GM21423 (cell line): ENCODE data around the gene A4GALT.
"Not testable (repeated sequence)": the region's sequence is repeated elsewhere in the genome, so short reads cannot be mapped to it uniquely, and the experiment has no call there.

Source experiments
- ATAC-seq: cut with Tn5 transposase; IDR thresholded peaks from one replicate; pipeline ENCODE4 v1.9.1; 2021; ENCODE audit warnings: mild to moderate bottlenecking, moderate library complexity; ENCODE audit not compliant: unreplicated experiment

A4GALT gene, protein sequence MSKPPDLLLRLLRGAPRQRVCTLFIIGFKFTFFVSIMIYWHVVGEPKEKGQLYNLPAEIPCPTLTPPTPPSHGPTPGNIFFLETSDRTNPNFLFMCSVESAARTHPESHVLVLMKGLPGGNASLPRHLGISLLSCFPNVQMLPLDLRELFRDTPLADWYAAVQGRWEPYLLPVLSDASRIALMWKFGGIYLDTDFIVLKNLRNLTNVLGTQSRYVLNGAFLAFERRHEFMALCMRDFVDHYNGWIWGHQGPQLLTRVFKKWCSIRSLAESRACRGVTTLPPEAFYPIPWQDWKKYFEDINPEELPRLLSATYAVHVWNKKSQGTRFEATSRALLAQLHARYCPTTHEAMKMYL

DNA sequence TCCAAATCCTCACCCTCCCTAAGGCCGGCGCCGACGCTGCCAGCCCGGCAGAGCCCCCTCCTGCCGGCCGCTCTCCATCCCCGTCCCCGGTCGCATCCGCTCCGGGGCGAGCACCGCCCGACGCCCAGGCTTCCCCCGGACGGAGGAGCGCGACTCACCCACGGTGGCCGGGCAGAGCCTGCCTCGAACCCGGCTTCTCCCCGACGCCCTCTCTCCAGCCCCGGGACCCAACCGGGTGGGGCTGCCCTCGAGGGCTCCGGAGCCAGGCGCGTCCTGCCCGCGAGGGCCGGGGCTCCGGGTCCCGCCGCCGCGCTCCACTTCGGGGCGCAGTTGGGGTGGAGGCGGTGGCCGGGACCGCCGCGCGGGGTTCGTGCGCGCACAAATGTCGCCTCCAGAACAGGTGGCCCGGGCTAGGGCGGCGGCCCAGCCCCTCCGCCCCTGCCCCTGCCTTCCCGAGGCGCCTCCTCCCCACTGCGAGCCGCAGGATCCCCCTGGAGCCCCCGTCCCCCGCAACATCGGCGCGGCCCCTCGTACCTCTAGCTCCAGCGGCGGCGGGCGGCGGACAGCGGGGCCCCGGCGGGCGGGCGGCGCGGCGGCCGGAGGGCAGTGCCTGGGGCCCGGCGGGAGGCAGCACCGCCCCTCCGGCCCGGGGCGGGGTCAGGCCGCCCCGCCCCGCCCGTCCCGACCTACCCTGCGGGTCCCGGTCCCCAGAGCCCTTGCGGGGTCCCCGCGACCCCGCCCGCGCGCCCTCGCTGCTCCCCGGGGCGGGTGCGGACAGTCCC is at the start of gene A4GALT:
Gene A4GALT (minus strand): TSS at position 608 of the 782 bp plus-strand sequence. CDS start 26,919 bp downstream, outside the sequence.
- ATAC-seq, result no peak

DNA sequence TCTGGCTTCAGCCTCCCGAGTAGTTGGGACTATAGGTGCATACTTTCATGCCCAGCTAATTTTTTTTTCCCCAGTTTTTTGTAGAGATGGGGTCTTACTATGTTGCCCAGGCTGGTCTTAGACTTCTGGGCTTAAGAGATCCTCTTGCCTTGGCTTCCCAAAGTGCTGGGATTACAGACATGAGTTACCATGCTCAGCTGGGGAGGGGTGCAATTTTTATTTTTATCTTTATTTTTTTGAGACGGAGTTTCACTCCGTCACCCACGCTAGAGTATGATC is 49.7 kb upstream of the A4GALT start:
- ATAC-seq, result no peak

DNA sequence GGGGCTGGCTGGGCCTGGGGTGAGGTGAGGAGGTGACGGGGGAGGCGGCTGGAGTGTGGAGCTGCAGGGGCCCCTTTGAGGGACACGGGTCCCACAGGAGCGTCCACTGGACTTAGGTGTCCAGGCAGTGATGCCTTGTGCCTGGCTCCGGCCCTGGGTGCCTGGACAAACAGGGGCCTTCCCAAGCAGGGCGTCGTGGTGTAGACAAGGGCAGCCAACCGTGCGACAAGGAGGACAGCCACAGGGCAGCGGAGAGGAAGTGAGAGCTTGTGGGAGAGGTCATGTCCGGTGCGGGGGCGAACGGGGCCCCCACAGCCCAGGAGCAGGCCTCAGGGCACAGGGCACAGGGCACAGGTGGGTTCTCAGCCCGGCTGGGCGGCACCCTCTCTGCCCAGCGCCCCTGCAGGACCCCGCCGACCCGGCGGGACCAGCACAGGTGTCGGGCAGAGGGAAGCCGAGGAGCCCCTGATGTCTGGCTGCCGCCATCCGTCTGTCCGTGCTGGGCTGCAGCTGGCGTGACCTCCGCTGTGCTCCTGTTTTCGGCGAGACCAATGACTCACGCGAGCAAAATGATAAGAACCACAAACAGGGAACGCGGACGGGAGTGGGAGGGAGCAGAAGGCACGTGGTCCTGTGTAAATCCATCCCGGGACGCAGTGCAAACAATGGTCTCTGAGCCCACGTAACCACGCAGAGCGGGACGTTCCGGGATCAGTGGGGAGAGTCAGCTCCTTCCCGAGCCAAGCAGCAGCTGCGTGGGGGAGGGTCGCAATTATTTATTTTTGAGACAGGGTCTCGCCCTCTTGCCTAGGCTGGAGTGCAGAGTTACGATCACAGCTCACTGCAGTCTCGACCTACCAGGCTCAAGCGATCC is 49.1 kb upstream of the A4GALT start:
- peak; percentile 77 for ATAC-seq

DNA sequence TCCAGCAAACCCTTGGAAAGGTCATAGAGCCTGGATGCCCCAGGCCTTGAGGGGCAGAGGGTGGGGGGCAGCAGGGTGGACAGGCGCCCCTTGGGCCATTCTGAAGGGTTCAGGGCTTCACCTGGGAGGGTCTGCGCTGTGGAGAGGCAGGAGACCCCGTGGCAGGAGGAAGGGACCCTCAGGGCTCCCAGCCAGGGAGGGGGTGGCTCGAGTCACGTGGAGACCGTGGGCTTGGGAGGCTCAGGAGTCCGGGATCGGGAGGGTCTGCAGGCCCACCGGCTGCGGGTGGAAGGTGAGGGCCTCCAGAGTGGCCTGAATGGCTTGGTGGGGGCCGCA is 48.5 kb upstream of the A4GALT start:
- ATAC-seq, result no peak

DNA sequence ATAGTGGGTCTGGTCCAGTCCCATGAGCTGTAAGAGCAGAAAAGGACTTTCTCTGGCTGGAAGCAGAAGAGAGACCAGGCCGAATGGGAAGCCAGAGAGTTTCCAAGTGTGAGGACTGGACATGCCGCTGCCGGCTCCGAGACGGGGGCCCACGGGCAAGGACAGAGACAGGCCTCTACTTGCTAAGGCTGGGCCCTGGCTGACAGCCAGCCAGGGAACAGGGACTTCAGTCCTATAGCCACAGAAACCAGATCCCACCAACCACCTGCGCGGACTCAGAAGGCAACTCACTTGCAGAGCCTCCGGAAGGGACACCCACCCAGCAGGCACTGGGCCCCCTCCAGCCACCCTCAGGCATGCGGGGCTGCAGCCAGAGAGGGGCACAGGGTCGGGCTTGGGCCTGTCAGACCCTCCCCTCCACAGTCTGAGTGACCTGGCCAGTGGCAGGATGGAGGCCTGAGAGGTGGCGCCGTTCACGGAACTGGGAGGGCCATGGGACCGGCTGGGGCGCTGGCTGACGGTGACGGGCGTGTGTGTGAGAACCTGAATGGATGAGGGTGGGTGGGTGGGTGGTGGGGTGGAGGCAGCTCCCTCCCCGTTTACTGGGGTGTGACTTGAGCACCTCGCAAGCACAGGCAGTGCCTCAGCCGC is 47.8 kb upstream of the A4GALT start:
- ATAC-seq, result no peak

DNA sequence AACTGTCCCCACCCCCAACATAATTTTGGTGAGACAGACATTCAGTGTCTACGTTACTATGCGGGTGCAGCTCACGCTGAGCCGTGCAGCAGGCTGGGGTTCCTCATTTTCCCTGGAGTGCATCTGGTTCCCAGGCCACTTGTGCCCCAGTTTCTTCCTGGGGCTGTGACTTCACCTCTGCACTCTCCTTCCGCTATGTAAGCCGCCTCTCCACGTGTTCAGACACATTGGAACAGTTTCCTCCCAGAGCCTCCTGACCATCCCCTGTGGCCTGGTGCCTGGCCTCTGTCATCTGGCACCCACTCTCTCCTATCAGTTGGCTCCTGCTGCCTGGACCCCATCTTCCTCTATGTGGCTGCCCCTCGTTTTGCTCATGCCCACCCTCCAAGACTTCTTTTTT is 46.2 kb upstream of the A4GALT start:
- no peak for ATAC-seq

DNA sequence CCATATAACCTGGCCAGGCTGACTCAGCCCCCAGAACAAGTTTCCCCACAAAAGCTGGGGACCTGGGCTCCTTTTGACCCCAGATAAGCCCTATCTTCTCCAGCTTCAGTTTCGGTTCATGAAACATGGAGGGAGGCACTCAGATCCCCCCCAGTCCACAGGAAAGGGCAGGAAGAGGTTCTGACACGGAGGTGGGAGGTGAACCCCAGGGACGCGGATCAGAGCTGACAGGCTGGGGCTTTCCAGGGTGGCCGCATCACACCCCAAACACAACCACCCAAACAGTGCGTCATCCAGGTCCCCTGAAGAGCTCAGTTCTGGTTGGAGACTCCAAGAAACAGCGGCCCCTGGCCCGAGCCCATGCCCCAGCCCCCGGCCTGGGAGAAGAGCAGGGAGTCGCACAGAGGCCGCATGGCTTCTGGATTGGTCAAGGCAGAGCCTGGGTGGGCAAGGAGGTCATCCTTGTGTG is 44.3 kb upstream of the A4GALT start:
- ATAC-seq, result no peak

DNA sequence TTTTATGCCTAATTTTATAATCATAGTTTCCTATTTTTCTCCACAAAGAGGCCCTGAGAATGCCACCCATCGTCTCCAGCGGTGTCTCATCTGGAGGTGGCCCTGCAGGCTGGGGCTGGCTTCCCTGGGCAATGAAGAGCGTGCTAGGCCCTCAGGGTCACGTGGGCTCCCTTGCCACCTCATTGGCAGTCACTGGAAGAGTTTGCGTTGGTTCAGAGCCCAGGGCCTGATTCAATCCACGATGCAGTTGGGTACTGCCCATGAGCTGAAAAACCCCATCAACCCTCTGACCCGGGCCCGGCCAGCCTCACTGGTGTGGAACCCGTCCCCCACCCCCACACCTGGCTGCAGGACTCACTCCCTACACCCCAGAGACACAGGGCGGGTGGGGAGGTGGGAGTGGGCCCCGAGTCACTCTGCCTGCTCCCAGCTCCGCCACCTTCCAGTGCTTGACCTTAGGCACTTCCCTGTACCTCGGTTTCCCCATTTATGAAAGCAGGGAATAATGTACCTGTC is 43.4 kb upstream of the A4GALT start:
- ATAC-seq, result no peak

DNA sequence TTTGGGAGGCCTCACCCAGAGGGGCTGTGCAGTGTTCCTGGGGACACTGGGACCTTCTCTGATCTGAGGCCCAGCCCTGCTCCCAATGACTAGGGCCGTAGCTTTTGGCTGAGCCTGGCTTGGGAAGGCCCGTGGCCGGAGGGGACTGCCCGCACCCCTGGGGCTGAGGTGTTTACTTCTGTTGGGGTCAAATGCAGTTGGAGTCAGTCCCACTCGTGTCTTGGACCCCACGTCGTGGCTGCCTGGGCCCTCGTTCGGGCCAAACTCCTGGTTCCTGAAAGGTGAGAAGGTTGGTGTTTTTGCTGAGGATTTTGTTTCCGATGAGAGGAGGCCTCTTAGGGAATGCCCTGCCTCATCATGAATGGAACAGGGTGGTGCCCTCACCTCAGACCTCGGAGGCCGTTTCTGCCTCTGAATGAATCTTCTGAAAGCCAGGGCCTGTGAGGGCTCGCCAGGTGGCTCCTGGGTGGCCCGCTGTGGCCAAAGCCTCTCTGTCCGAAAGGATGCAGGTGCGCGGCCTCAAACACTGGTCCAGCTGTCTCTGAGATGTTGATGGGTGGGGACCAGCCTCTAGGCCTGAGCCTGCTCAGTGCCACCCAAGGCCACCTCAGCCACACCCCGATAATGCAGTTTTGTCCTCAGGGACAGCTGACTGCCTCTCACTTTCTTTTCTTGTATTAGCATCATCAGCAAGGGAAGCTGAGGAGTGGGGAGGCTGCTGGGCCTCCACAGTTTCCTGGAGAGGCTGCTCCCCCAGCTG is 40.3 kb upstream of the A4GALT start:
- ATAC-seq, result no peak

DNA sequence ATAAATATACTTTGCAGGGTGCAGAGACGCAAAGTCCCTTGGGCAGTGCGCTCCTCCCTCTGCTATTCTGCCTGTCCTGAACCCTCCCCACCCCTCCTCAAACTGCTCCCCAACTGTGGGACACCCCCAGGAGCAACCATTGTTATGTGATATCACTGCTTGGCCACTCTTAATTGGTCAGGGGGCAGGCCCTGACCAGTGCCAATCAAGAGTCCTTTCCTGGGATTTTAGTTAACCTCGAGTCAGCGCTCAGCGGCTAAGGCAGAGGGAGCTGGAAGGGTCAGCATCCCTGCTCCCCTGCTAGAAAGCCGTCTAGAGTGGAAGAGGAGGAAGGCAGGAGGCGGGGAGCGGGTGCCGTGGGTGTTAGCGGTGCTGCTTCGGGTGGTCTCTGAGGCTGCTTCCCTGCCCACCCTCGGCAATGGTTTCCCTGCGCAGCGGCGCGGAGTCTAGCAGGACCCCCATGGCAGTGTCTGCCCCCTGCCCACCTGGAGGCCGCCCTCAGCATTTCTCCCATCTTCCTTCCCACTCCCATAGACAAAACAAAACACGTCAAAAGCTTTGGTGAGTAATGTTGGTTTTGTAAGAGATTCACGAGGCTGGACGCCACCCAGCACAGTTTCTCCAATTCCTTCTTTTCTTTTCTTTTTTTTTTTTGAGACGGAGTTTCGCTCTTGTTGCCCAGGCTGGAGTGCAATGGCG is 38.4 kb upstream of the A4GALT start:
- ATAC-seq, result no peak

DNA sequence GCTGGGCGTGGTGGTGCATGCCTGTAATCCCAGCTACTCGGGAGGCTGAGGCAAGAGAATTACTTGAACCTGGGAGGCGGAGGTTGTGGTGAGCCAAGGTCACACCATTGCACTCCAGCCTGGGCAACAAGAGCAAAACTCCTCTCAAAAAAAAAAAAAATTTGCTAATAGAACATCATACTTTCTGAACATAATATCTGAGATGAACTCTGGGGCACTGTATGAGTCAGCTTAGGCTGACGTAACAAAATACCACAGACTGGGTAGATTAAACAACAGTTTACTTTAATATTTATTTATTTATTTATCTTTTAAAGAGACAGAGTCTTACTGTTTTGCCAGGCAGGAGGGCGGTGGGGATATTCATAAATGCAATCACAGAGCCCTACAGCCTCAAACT is 34.9 kb upstream of the A4GALT start:
- not testable (repeated sequence) for ATAC-seq

DNA sequence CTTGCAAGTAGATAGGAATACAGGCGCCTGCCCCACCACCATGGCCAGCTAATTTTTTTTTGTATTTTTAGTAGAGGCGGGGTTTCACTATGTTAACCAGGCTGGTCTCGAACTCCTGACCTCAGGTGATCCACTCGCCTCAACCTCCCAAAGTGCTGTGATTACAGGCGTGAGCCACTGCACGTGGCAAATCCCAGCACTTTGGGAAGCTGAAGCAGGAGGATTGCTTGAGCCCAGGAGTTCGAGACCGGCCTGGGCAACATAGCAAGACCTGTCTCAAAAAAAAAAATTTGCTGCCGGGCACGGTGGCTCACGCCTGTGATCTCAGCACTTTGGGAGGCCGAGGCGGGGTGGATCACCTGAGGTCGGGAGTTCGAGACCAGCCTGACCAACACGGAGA is 34.5 kb upstream of the A4GALT start:
- ATAC-seq, result not testable (repeated sequence)

DNA sequence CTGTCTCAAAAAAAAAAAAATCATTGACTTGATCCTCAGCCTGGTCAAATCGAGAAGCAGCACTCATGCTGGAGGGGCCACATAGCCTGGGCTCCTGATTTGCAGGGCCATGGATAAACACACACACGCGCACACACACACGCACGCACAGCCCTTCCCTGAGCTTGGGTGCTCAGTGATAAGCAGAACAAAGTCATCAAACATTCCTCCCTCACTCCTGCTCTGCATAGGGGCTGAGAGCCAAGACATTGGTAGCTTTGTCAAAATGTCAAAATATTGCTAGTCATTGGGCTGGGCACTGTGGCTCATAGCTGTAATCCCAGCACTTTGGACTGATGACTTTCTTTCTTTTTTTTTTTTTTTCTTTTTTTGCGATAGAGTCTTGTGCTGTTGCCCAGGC is 34.0 kb upstream of the A4GALT start:
- ATAC-seq, result no peak

DNA sequence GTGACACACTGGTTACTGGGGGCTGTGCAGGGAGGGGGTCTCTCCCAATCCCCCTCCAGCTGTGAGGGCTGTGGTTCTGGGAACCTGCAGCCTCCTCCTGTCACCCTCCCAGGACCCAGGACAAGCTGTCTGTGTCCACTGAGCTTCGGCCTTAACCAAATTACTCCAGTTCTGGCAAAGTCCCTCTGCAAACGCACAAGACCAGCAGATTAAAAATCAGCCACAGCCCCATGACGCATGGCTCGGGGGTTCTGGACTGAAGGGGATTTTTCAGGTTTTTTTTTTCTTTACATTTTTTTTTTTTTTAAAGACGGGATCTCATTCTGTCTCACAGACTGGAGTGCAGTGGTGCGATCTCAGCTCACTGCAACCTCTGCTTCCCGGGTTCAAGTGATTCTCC is 32.2 kb upstream of the A4GALT start:
- no peak for ATAC-seq

DNA sequence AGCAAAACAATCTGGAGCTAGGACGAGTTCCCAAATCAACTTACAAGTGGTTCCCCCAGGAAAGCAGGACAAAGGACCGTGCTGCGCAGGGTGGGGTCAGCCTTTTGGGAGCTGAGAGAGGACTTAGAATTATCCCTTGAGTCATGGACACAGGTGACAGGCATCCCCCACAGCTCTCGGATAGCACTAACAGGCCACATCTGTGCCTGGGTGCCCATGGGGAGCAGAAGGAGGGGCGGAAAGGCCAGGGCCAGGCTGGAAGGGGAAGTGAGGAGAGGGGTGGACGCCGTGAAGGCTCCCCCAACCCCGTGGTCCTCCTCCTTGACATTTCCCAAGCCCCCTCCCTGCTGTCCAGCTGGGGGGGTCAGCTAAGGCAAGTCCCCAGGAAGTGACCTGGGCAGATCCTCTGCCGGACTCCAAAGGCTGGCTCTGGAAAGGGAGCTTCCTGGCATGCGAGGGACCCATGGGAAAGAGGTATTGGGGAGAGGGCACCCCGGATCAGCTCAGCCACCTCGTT is 31.6 kb upstream of the A4GALT start:
- no peak for ATAC-seq

DNA sequence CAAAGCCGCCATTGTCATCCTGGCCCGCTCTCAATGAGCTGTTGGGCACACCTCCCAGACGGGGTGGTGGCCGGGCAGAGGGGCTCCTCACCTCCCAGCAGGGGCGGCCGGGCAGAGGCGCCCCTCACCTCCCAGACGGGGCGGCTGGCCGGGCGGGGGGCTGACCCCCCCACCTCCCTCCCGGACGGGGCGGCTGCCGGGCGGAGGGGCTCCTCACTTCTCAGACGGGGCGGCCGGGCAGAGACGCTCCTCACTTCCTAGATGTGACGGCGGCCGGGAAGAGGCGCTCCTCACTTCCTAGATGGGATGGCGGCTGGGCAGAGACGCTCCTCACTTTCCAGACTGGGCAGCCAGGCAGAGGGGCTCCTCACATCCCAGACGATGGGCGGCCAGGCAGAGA is 29.8 kb upstream of the A4GALT start:
- ATAC-seq, result not testable (repeated sequence)

DNA sequence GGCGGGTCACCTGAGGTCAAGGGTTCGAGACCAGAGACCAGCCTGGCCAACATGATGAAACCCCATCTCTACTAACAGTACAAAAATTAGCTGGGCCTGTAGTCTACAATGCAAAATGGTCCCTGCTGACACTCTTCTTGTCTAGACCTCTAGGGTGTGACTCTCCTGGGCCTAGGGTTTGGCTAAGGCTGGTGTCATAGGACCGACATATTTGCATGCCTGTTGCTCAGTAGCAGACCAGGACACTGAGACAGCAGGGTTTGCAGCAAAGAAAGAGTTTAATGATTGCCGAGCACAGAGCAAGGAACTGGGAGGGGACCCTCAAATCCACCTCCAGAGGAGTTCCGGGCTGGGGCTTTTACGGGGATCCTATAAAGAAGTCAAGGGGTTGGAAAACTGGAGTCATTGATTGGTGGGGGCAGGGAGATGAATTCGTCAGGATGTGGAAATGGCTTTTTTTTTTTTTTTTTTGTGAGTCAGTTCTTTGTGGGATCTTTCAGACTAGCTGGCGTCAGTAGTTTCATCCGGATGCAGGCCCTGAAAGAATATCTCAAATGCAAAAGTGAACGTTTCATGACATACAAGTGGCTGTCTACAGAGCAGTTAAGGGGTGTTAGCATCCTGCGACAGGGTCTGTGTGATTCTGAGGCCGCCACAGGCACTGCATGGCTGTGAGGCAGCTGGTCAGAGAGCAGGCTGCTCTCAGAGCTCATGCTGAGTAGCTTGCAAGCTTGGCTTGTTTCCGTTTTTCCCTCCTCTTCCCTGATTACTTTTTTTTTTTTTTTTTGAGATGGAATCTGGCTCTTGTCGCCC is 27.2 kb upstream of the A4GALT start:
- ATAC-seq, result no peak

DNA sequence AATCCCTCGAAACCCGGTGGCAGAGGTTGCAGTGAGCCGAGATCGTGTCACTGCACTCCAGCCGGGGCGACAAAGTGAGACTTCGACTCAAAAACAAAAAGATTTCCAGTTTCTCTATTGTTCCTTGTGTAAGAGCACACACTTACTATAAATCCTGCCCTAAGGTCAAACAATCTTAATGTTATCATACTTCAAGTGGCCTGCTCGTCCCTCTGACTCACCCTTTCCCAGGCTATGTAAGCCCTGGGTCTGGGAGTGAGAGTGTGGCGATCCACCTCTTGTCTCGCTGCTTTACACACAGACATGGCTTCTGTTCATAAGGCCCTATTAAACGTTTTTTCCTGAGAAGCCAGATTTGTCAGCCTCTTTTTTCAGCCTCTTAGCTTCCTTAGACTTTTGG is 24.4 kb upstream of the A4GALT start:
- ATAC-seq, result no peak
